Fibroblast of skin of abdomen (primary cell): ENCODE measurements around the gene DENND6B.
A peak's percentile ranks its signal among the peaks of the same experiment; 100 is the strongest.

Experiments
- DNase-seq: peaks from one replicate; pipeline ENCODE4 v3.0.0-alpha.2; 2013

DENND6B gene

GRCh38 chr22:50316114-50317065, 10.4 kb downstream of the DENND6B start:
- DNase-seq = no peak

- DNase-seq = no peak
Observed at GRCh38 chr22:50315289-50316113, 11.3 kb downstream of the DENND6B start.

- no peak for DNase-seq
Observed at GRCh38 chr22:50314455-50315288, 12.1 kb downstream of the DENND6B start.

GRCh38 chr22:50314081-50314454, 12.7 kb downstream of the DENND6B start:
- DNase-seq = no peak

GRCh38 chr22:50313600-50313999, 13.2 kb downstream of the DENND6B start:
- DNase-seq = no peak

GRCh38 chr22:50313021-50313420, 13.8 kb downstream of the DENND6B start:
- DNase-seq = no peak

GRCh38 chr22:50312371-50312770, 14.4 kb downstream of the DENND6B start:
- DNase-seq = no peak

GRCh38 chr22:50311606-50312351, 15.0 kb downstream of the DENND6B start:
- no peak for DNase-seq

- no peak for DNase-seq
Observed at GRCh38 chr22:50310949-50311444, 15.8 kb downstream of the DENND6B start.

- DNase-seq = no peak
Observed at GRCh38 chr22:50310031-50310722, 16.6 kb downstream of the DENND6B start.

GRCh38 chr22:50309601-50309991, 17.2 kb downstream of the DENND6B start:
- no peak for DNase-seq

GRCh38 chr22:50308986-50309600, 17.7 kb downstream of the DENND6B start:
- DNase-seq = no peak

- DNase-seq = peak; percentile 63
Observed at GRCh38 chr22:50308597-50308935, 18.2 kb downstream of the DENND6B start.

- DNase-seq = no peak
Observed at GRCh38 chr22:50307890-50308596, 18.8 kb downstream of the DENND6B start.

- peak; percentile 82 for DNase-seq
Observed at GRCh38 chr22:50306753-50307749, 19.8 kb downstream of the DENND6B start, which contains the start of gene PLXNB2. TSS of gene PLXNB2 (minus strand) at chr22:50307646. CDS start at chr22:50290584, 17,062 bp downstream.

GRCh38 chr22:50305923-50306566, 20.8 kb downstream of the DENND6B start:
- peak; percentile 93 for DNase-seq

GRCh38 chr22:50305393-50305922, 21.4 kb downstream of the DENND6B start:
- DNase-seq = no peak
